SHP77 treated with DMSO at 0.1 percent for 48 hours (cell line): ENCODE measurements around the gene LIN28A.
A peak's percentile ranks its signal among the peaks of the same experiment; 100 is the strongest.

ENCODE experiments used
- DNase-seq: peaks from one replicate; lab custom pipeline; 2025; lab: John Stamatoyannopoulos, UW

Gene LIN28A

DNA sequence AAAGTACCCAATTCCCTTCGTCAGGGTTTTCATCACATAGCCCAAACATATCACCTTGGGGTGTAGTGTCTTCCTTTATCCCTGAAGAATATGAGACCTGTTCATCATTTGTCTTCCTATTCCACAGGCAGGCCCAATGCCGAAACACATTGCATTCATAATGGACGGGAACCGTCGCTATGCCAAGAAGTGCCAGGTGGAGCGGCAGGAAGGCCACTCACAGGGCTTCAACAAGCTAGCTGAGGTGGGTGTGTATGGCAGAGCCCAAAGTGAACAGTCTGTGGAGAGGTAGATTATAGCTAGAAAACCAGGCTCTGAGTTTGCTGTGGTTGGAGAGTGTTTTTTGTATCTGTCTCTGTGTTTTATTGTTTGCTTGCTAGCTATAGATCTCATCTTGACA lies 27.4 kb downstream of the LIN28A start:
- no peak for DNase-seq

DNA sequence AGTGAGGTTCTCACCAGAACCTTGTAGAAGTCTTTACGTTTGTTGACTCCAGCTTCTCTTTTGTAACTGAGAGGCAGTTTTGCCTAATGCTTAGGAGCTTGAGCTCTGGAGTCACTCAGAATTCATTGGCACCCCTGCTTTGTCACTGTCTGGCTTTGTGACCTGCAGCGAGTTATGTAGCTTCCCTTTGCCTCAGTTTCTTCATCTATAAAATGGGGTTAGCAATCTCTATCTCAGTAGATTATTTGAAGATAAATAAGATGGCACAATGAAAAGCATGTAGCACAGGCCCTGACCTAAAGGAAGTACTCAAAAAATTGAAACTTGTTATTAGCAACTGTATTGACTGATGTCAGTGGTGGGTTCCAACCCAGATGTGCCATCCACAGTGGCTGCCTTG lies 29.6 kb downstream of the LIN28A start:
- DNase-seq: no peak

DNA sequence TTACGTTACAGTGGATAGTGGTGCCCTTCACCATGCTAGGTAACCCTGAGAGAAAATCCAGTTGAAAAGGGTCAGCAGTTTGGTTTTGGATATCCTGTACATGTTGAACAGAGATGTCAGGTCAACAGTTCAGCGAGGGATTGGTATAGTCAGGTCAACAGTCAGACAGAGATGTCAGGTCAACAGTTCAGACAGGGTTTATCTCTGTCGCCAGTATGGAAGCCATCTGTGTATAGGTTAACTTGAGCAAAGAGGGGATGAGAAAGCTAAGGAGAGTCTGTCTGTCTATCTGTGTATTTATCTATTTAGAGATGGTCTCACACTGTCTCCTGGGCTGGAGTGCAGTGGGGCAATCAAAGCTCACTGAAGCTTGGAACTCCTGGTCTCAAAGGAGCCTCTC lies 39.3 kb downstream of the LIN28A start:
- no peak for DNase-seq

DNA sequence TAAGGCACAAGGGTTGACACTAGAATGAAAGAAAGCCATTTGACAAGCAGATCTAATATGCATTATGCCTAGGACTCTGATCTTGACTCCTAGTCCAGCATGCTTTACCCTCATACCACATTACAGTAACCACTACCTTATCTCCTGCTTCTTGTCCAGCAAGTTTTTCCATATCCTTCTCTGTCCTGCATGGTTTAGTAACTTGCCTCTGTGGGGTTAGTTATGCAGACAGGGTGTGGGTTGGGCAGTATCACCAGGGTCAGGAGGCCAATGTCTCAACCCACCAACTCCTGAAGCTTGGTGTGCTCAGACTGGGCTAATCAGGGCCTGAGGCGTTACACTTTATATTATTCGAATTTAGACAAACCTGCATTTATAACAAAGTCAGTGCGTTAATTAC lies 40.3 kb downstream of the LIN28A start:
- no peak for DNase-seq

DNA sequence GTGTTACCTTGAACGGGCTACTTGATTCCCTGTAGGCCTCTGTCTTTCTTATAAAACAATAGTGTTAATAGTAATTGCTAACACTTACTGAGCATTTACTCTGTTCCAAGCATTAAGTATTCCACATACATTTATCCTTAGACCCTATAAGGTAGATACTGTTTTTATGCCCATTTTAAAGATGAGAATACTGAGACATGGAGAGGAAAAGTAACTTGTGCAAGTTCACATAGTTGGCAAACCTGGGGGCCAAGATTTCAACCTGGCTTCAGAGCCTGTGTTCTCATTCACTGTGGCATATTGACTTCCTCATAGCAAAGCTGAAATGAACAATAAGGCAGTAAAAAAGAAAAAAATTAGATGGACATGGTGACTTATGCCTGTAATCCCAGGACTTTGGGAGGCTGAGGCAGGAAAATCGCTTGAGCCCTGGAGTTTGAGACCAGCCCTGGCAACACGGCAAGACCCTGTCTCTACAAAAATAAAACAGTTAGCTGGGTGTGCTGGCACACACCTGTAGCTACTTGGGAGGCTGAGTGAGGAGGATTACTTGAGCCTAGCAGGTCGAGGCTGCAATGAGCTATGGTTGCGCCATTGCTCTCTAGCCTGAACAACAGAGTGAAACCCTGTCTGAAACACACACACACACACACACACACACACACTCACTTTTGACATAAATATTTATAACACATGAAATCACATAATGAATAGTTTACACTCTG lies 42.0 kb downstream of the LIN28A start:
- no peak for DNase-seq

DNA sequence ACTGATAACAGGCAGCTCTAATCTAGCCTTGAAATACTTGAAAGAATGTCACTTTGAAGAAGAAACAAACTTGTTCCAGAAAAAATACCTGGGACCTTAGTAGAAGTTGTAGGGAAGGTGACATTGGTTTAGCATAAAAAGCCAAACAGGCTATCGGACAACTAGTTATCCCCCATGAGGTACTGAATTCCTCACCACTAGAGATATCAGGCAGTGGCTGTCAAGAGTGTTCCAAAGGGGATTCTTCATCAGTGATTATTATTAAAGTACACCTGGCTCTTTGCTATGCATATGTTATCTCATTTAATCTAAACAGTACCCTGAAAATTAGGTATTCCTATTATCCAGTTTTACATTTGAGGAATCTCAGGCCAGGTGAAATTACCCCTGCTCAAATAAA lies 48.5 kb downstream of the LIN28A start:
- DNase-seq: no peak

DNA sequence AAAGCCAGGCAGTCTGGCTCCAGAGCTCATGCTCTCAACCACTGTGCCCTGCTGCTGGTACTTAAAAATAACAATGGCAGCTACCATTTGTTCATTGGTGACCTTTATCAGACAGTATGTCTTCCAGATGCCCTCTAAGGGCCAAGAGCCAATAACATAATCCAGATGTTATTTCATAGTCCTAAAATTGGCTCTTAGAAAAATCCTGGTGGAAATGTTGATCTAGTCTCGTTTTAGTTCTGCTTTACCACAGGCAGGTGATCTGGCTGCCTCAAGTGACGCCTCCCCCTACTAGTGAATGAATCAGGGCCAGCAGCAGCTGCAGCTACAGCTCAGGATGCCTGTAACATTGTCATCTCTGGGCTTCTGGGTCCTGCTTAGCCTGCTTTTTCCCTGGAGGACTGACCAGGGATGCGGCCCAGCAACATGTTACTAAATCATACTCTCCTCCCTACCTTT lies 49.0 kb downstream of the LIN28A start:
- DNase-seq: peak; percentile 27

DNA sequence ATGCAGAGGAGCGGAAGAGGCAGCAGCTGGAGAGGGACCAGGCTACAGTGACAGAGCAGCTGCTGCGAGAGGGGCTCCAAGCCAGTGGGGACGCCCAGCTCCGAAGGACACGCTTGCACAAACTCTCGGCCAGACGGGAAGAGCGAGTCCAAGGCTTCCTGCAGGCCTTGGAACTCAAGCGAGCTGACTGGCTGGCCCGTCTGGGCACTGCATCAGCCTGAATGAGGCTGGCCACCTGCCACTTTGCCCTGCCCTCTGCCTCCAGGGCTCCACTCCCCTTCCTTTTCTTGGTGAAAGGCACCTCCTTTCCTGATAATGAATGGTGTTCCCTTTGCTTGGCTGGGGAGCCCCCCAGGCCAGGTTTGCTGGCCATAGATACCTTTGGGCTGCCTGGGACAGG lies 58.3 kb downstream of the LIN28A start:
- DNase-seq: no peak

DNA sequence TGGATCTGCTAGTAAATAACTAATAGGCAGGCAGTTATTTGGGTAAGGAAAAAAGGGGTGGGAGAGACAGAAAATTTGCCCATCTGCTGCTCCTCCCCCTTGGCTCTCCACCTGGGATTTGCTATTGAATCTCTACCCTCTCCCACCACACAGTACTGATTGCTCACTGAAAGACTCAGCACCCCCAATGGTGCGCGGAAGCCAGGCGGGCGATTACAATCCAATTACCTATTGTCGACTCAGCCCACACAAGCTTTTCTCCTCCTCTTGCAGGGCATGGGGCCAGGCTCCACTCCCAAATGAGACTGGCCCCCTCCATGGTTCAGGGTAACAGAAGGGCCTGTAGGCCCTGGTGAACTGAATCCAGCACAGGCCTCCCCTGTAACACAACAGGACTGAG lies 58.9 kb downstream of the LIN28A start:
- no peak for DNase-seq

DNA sequence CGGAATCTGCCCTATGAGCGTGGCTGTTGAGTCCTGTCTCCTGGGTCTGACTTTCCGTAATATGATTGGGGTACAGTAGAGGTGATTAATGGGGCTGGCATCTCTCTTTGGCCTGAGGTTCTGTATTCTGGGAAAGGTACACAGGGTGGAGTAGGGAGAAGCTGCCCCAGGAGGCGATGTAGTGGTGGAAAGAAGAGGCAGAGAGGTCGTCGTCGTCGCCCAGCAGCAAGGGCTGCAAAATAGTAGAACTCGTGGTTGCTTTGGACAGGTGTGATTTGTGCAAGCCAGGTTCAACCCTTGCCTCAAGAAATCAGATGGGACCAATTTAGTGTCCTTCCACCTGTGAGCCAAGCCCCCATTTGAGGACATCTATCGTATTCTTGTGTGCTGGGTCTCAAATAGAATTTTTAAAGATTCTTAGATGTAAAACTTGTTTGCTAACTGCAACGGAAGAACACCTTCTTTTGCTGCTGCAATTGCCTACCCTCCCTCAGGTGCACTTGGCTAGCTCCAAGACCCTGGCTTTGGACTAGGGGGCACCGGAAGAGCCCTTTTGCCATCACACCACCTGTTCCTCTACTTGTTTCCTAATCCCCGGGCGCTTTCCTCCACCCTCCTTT lies 60.4 kb downstream of the LIN28A start:
- DNase-seq: no peak

DNA sequence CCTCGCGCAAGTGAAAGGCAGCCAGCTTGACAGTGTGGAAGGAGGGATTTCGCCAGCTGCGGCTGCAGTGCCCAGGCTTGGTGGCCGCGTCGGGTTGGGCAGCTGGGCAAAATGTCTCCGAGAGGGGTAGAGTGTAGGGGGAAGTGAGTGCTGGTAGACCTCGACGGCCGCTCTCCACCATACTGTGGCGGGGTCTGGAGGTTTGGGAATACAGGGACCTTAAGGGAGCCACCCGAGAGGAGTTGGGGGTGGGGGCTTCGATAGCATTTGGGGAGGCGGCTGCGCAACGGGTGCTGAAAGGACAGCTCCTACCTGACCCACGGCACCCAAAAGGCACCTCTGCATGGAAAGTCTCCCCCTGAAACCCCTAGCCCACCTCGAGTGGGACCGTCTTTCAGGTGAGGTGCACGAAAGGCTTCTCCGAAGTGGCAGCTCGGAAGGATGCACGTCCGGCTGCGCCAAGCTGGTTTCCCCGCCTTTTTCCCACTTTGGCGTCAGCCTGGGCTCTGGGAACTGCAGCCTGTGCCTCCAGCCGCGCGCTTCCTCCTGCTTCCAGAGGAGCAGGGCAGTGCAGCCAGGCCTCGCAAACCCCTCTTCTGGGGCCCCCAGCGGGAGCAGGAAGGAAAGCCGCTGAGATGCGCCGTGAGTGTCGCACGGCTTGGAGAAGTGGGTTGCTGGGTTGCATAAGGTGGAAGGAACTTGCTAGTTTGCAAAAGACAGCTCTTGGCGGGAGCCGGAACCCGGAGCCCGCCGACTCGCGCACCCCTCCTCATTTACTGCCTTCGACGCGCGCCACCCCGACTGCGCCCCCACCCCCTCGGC lies 61.1 kb downstream of the LIN28A start:
- no peak for DNase-seq

DNA sequence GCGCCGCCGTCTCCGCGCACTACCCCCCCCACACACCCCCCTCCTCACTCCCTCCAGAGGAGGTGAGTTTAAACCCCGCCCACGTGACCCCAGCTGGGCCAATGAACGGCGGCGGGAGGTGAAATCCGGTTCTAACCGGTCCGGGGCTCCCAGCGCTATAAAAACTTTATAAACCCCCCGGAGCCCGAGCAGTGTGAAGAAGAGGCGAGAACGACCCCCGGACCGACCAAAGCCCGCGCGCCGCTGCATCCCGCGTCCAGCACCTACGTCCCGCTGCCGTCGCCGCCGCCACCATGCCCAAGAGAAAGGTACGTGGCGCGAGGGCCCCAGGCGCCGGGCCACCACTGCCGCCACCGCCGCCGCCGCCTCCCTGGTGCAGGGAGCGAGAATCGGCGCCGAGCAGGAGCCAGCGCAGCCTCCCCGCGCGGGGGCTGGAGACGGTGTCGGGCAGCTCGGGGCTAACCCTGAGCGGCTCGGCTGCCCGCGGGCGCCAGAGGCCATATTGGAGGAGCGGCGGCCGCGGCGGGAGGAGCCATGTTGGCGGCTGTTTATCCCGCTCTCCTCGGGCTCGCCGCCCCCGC lies 61.8 kb downstream of the LIN28A start, which contains the start of gene HMGN2:
HMGN2 (plus strand) TSS at position 121 of the 581 bp plus-strand sequence; CDS start at position 294, 173 bp downstream.
- DNase-seq: peak; percentile 78

DNA sequence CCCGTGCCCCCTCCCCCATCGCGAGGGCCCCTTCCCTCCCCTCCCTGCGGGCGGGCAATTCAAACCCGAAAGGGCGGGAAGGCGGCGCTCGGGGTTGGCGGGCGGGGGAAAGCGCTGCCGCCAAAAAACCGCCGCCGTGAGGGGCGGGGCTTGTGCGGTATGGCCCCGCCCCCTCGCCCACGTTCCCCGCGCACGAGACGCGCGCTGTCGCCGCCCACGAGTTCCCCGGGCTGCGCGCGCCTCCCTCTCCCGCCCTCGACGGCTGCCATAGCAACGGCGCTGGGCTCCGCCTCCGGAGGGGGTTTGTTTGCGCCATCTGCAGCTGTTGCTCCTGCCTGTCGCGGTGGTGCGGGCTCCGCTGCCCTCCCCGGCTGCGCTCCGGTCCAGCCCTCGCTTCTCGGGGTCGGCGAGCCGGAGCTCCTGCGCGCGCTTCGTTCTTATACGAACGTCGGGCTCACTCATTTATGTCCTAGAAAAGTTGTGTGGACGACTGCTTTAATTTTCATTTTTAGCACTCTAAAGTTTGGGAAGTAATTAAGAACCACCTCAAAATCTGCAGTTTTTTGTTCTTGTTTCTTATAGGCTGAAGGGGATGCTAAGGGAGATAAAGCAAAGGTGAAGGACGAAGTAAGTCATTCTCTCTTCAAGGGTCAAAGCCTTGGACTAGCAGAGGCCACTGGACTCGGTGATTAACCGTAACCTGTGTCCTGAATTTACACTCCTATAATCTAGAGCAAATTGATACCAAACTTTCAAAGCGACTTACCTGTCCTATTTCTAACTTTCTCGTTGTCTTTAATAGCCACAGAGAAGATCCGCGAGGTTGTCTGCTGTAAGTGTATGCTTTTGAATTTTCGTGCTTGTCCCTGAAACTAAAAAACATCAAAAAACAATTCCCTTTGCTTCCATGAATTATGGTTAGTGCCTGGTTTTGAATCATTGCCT lies 62.6 kb downstream of the LIN28A start:
- peak; percentile 60 for DNase-seq

DNA sequence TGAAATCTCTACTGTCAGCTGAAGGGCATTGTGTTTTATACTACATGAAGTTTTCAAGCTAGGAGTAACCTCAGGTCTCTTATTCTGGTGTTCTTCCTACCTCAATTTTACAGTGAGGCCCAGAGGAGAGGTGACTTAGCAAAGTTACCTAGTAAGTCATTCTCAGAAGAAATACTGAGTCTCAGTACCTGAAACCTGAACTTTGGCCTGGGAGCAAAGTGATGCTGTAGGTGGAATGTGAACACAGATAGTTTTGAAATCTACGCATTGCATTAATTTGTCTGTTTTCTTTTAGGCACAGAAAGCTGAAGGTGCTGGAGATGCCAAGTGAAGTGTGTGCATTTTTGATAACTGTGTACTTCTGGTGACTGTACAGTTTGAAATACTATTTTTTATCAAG lies 64.2 kb downstream of the LIN28A start:
- no peak for DNase-seq

DNA sequence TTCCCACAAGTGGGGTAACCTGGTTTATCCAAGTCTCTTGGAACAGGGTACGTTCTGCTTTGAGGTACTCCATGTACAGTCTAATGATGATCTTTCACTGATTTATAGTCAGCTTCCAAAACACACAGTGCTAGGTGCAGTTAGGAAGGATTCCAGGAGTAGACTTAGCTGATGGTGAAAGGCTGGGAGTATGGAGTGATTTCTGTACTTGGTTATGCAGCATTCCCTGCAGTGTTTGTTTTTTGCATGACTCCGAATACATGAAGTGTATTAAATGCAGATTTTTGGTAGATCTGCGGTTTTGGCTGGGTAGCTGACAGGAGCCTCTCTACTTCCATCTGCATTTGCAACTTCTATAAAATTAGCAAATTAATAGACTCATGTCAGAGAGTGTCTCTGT lies 65.4 kb downstream of the LIN28A start:
- no peak for DNase-seq

DNA sequence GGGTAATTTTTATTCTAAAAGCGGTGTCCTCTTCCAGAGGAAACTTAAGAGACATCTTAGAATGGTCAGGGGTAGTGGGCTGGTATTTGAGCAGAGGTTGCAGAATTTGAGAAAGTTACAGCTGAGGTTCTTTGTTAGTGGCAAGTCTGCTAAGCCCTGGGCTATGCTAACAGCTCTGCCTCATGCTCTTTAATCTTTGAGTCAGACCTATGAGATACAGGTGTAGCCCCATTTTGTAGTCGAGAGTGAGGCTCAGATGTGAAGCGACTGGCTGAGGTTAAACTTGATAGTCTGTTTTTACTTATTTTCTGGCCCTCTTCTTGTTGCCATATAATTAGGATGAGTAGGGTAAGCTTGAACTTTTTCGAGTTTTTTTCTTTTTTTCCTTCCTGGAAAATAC lies 66.3 kb downstream of the LIN28A start:
- DNase-seq: no peak

DNA sequence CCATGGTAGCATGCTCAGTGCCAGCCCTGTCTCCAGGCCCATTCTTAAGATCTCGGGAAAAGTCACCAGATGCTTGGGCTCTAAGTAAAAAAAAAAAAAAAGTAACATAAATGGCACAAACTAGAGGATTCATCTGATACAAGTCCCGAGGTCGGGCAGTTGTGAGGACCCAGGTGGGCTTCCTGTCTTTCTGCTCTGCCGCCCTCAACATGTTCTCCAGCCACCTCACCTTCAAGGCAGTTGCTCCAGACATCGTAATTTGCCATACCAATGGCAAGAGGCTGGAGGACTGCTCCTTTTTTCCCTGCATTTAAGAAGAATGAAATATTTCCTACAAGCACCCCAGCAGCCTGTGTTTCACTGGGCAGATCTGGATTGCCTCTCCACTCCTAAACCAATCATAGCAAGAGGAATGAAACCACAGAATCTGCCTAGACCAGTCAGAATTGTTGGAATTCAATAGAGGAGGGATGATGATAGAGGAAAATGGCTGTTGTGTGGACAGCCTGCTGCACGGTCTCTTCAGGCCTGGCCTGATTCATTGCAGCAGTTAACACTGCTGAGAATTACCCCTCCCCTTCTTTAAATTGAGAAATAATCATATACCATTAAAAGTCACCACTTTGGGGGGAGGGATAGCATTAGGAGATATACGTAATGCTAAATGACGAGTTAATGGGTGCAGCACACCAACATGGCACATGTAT lies 67.0 kb downstream of the LIN28A start:
- no peak for DNase-seq

DNA sequence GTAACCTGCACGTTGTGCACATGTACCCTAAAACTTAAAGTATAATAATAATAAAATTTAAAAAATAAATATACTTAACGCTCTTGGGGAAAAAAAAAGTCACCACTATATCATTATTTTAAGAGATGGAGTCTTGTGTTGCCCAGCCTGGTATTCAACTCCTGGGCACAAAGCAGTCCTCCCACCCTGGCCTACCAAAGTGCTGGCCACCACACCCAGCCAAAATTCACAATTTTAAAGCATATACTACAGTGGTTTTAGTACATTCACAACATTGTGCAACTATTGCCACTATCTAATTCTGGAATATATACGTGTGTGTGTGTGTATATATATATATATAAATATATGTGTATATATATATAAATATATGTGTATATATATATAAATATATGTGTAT lies 67.5 kb downstream of the LIN28A start:
- DNase-seq: no peak

DNA sequence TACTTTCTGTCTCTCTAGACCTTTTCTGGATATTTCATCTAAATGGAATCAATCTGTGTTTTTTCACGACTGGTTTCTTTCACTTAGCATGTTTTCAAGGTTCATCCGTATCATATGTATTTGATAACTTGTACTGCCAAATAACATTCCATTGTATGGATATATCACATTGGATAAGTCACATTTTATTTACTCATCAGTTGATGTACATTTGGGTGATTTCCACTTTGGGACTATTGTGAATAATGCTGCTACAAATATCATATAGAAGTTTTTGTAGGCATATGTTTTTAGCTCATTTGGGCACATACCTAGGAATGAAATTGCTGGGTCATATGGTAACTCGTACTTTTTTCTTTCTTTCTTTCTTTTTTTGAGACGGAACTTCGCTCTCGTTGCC lies 68.4 kb downstream of the LIN28A start:
- no peak for DNase-seq
